Fibroblast of pulmonary artery (primary cell): ENCODE results near the gene EYS.
A peak's percentile ranks its signal among the peaks of the same experiment; 100 is the strongest.

ENCODE experiments used
- DNase-seq: peaks from one replicate; pipeline ENCODE4 v3.0.0-alpha.2; 2010; ENCODE audit warnings: low read depth
- H3K4me3 ChIP-seq: replicated peaks from 2 replicates; pipeline ENCODE4 v1.5.1; 2011; ENCODE audit warnings: low read depth, mild to moderate bottlenecking, control low read depth, low read length, moderate library complexity
- TF ChIP-seq, protein P1 (sequence below): IDR thresholded peaks from 2 replicates; pipeline ENCODE4 v1.5.1; 2011; ENCODE audit warnings: mild to moderate bottlenecking, control low read depth, low read length, inconsistent platforms; ENCODE audit errors: missing control alignments

Gene EYS

DNA sequence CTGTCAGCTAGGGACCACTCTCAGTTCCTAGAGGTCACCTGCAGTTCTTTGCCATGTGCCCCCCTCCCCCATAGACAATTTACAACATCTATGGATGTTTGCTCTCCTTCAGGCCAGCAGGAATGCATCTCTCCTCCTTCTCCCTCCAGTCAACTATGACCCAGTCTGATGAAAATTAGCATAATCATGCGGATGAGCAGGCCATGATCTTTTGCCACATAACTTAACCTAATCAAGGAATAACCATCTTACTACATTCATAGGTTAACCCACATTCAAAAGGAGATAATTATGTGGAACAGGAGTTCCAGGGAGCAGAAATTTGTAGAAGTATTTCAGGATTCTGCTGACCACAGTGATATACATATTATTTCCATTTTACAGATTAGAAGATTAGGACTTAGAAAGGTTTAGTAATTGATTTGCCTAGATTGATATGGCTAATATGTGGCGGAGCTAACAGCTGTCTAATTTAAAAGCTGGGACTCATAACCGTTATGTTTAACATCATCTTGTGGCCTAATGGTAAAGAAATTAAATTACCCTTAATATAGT lies 1585.9 kb downstream of the EYS start:
- no peak overlapping the region for H3K4me3 ChIP-seq
- TF ChIP-seq, protein P1, sequence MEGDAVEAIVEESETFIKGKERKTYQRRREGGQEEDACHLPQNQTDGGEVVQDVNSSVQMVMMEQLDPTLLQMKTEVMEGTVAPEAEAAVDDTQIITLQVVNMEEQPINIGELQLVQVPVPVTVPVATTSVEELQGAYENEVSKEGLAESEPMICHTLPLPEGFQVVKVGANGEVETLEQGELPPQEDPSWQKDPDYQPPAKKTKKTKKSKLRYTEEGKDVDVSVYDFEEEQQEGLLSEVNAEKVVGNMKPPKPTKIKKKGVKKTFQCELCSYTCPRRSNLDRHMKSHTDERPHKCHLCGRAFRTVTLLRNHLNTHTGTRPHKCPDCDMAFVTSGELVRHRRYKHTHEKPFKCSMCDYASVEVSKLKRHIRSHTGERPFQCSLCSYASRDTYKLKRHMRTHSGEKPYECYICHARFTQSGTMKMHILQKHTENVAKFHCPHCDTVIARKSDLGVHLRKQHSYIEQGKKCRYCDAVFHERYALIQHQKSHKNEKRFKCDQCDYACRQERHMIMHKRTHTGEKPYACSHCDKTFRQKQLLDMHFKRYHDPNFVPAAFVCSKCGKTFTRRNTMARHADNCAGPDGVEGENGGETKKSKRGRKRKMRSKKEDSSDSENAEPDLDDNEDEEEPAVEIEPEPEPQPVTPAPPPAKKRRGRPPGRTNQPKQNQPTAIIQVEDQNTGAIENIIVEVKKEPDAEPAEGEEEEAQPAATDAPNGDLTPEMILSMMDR = no peak
- DNase-seq = no peak

DNA sequence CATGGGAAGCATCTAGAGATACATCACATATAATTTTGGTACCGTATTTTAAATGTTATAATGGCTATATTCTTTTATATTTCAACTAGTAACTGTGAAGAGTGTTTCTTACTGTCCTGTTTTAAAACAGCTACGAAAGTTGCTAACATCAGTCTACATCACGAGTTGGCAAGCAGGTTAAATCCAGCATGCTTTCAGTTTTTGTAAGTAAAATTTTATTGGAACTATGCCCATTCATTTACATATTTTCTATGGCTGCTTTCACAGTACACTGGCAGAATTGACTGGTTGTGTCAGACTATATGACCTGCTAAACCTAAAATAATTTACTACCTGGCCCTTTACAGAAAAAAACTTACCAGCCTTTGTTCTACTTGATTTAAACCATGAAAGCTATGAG lies 1593.3 kb downstream of the EYS start:
- TF ChIP-seq, protein P1 = no peak
- no peak for DNase-seq
- no peak overlapping the region for H3K4me3 ChIP-seq

DNA sequence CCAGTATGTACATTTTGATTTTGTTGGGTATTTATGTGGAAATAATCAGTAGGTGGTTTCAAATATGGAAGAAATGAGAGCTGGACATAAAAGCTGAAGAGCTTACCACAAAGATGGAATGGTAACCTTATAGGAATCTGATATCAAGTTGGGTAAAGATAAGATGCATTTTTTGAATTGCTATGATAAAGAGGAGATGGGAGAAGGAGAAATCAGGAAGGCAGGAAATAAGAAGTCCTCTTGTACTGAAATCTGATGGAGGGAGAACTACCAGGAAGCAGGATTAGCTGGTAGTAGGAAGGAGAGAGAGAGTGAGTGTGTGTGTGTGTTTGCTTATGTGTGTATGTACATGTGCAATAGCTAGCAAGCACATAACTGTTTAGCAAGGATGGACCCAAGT lies 1603.0 kb downstream of the EYS start:
- TF ChIP-seq, protein P1 = no peak
- no peak overlapping the region for H3K4me3 ChIP-seq
- DNase-seq = no peak

DNA sequence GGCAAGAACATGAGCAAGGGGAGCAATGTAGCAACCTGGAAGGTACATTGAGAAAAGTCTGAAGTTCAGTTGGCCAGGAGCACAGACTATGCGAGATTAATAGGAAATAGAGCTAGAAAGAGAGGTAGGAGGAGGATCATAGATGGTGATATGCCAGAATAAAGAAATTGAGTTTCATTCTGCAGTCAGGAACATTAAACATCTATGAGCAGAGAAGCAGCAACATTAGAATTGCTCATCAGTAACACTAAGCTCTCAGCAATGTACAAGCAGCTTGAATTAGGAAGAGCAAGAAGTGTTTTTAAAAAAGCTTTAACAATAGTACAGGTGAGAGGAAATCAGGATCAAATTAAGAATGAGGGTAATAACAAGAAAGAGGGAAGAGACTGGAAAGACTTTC lies 1603.5 kb downstream of the EYS start:
- DNase-seq = no peak
- TF ChIP-seq, protein P1 = no peak
- H3K4me3 ChIP-seq = no peak overlapping the region

DNA sequence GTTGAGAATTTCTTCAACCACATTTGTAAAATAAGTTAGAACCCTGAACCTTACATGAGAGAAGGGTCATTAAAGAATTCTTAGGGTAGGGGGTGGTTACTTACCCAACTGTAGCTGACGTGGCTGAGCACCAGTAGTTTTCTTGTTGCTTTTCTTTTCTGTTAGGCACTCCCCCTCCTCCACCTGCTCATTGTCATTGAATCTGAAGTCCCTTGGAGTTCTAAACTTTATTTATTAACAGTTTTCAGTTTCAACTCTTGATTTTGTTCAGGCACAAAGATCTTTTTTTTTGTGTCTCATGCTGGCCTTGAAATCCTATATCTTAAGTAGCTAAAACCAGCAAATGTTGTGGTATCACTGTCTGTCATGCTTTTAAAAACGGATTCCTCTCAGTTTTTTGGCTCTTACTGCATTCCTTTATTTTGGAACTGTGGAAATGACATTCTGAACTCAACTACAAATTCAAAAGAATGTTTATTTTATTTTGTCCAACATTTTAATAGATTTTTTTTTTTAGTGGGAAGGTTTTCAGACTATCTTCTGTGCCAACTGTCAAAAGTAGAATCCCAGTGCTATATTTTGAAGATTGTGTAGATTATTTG lies 1606.2 kb downstream of the EYS start:
- DNase-seq = no peak
- TF ChIP-seq, protein P1 = no peak
- no peak overlapping the region for H3K4me3 ChIP-seq

DNA sequence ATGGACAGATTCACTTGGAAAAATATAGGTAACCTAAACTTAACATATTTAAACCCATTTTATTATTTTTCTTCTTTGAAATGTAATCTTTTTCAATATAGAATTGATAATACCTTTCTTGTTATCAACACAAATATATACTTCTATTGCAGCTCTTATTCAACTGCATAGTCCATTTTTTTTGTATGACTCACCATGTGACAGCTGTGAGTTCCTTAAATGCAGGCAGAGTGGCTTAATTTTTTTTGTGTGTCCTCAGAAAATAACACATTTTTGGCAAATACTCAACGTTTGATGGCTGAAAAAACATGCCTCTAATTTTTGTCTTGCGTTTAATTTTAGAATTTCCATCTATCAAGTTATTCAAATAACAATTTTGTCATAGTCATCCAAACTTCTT lies 1616.7 kb downstream of the EYS start:
- DNase-seq = peak; percentile 34
- TF ChIP-seq, protein P1 = no peak
- no peak overlapping the region for H3K4me3 ChIP-seq

DNA sequence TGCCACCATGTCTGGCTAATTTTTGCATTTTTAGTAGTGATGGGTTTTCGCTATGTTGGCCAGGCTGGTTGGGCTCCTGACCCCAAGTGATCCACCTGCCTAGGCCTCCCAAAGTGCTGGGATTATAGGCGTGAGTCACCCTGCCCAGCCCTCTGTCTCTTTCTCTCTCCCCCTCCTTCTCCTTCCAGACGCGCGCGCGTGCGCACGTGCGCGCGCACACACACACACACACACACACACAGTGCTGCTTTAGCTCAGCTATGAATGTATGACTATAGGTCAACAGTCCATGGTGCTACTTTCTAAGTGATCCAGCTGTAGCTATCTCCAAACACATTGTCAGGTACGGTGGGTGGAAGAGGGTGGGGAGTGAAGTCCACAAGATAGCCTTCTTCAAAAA lies 1621.9 kb downstream of the EYS start:
- H3K4me3 ChIP-seq = no peak overlapping the region
- TF ChIP-seq, protein P1 = no peak
- DNase-seq = no peak
